ENCODE data around the gene PLA1A.

Gene PLA1A

DNA sequence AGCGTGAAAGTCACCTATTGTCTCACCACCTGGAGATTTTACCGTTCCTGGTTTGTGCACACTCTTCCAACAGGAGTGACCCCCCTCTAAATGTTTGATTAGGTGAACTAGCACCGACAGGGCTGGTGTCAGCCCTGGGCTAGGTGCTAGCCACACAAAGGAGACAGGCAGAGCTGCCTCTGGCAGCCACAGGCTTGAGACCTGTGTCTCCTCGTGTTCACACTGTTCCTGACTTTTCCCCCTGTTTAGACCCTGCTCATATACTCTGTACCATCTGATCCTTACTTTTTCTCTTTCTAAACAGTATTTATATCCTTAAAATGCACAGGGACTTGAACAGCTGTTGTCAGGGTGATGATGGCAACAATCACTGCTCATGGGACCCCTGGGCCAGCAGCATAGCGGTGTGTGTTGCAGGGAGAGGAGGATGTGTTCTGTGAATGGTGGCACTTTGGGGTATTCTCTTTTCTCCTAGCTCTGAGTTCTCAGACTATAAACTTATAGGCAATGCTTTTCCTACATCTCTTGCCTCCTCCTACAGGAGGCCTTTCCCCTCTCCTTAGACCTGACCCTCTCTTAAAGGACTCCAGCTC is 43.8 kb upstream of the PLA1A start:
- no peaks in the 10 kb centered on the region for H3K9me3 ChIP-seq (ENCODE audit: control insufficient read depth, insufficient read depth, low read depth, low read length)
- no peaks in the 10 kb centered on the region for H3K36me3 ChIP-seq (ENCODE audit: control insufficient read depth in 2 of 2, insufficient read depth in 1 of 2, low read length in 2 of 2)
- H3K4me3 ChIP-seq (ENCODE audit: low read depth, low read length) = no peak overlapping the region
- POLR2A ChIA-PET = no interaction called here
- H3K4me1 ChIP-seq (ENCODE audit: control insufficient read depth, insufficient read depth, low read length) = no peaks in the 10 kb centered on the region
- TF ChIP-seq, protein P1, sequence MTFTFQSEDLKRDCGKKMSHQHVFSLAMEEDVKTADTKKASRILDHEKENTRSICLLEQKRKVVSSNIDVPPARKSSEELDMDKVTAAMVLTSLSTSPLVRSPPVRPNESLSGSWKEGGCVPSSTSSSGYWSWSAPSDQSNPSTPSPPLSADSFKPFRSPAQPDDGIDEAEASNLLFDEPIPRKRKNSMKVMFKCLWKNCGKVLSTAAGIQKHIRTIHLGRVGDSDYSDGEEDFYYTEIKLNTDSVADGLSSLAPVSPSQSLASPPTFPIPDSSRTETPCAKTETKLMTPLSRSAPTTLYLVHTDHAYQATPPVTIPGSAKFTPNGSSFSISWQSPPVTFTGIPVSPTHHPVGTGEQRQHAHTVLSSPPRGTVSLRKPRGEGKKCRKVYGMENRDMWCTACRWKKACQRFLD (tag by site-specific recombination; IDR thresholded peaks at IDR 0.05) = no peak
- CTCF ChIA-PET = no interaction called here
- H3K27ac ChIP-seq (ENCODE audit: extremely low read depth, low read depth, low read length) = no peak overlapping the region

- no peaks in the 10 kb centered on the region for H3K36me3 ChIP-seq (ENCODE audit: control insufficient read depth in 2 of 2, insufficient read depth in 1 of 2, low read length in 2 of 2)
- ChIA-PET CTCF (no interaction called here), POLR2A (no interaction called here)
- no peak overlapping the region for H3K4me3 ChIP-seq (ENCODE audit: low read depth, low read length)
- no peaks in the 10 kb centered on the region for H3K9me3 ChIP-seq (ENCODE audit: control insufficient read depth, insufficient read depth, low read depth, low read length)
- no peaks in the 10 kb centered on the region for H3K4me1 ChIP-seq (ENCODE audit: control insufficient read depth, insufficient read depth, low read length)
- TF ChIP-seq ZNF221 (tag by site-specific recombination; IDR thresholded peaks at IDR 0.05; ENCODE audit: borderline replicate concordance) (no peak), SCRT1 (tag by site-specific recombination; IDR thresholded peaks at IDR 0.05; ENCODE audit: borderline replicate concordance) (no peak), GLIS2 (tag by site-specific recombination; IDR thresholded peaks at IDR 0.05) (no peak), ZNF10 (tag by site-specific recombination; IDR thresholded peaks at IDR 0.05) (no peak), ZNF629 (tag by site-specific recombination; IDR thresholded peaks at IDR 0.05) (no peak), ZNF175 (tag by site-specific recombination; IDR thresholded peaks at IDR 0.05) (no peak), ZNF423 (tag by site-specific recombination; IDR thresholded peaks at IDR 0.05) (no peak), ZBTB20 (tag by site-specific recombination; IDR thresholded peaks at IDR 0.05) (no peak), ZBTB11 (tag by site-specific recombination; conservative IDR thresholded peaks at IDR 0.05; ENCODE audit: low read depth) (no peak)
- no peak overlapping the region for H3K27ac ChIP-seq (ENCODE audit: extremely low read depth, low read depth, low read length)
Observed at GRCh38 chr3:119555309-119555735, 42.4 kb upstream of the PLA1A start.

- H3K4me3 ChIP-seq (ENCODE audit: low read depth, low read length) = no peak overlapping the region
- TF ChIP-seq GLIS2 (tag by site-specific recombination; IDR thresholded peaks at IDR 0.05) (no peak), ZNF133 (tag by site-specific recombination; IDR thresholded peaks at IDR 0.05) (no peak), ZNF792 (tag by site-specific recombination; IDR thresholded peaks at IDR 0.05) (no peak), ZBTB17 (tag by site-specific recombination; IDR thresholded peaks at IDR 0.05) (no peak), OSR2 (tag by site-specific recombination; IDR thresholded peaks at IDR 0.05) (no peak), ZNF174 (tag by site-specific recombination; IDR thresholded peaks at IDR 0.05) (no peak), ZNF571 (tag by site-specific recombination; IDR thresholded peaks at IDR 0.05) (no peak)
- no peaks in the 10 kb centered on the region for H3K9me3 ChIP-seq (ENCODE audit: control insufficient read depth, insufficient read depth, low read depth, low read length)
- H3K36me3 ChIP-seq (ENCODE audit: control insufficient read depth in 2 of 2, insufficient read depth in 1 of 2, low read length in 2 of 2) = no peaks in the 10 kb centered on the region
- no peak overlapping the region for H3K27ac ChIP-seq (ENCODE audit: extremely low read depth, low read depth, low read length)
- no peaks in the 10 kb centered on the region for H3K4me1 ChIP-seq (ENCODE audit: control insufficient read depth, insufficient read depth, low read length)
- ChIA-PET CTCF (interaction anchor here (0.6 kb wide), 1 partner anchor 560 kb away, joined by 3 read pairs; no protein-coding TSS in a partner anchor), POLR2A (no interaction called here)
Observed at GRCh38 chr3:119555929-119556328, 41.8 kb upstream of the PLA1A start.
